HG03095 (cell line): Measurements from ENCODE around the gene GPR132.
"Not testable (repeated sequence)": the region's sequence is repeated elsewhere in the genome, so short reads cannot be mapped to it uniquely, and the experiment has no call there.

Experiments
- ATAC-seq: cut with Tn5 transposase; IDR thresholded peaks from one replicate; pipeline ENCODE4 v1.9.1; 2021; ENCODE audit warnings: moderate library complexity; ENCODE audit not compliant: unreplicated experiment

The GPR132 gene

DNA sequence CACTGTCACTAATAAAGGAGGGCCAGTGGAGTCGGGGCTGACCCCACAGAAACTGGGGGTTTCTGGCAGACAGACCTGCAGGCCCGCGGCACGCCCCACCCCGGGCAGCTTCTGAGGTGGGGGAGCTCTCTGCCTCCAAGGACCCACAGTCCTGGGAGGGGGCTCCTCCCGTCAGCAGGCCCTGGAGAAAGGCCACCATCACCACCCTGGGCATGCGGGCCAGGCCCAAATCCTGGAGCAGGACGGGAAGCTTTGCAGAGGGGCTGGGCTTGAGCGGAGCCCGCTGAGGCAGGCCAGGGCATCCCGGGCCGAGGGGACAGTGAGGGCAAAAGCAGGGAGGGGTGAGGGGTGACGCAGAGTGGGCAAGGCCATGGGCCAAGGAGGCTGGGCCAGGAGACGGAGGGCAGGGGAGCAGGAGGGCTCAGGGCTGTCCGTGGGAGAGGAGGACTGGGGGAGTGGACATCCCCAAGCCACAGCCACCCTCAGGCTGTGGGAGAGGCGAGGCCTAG lies 11.1 kb upstream of the GPR132 start:
- no peak for ATAC-seq

DNA sequence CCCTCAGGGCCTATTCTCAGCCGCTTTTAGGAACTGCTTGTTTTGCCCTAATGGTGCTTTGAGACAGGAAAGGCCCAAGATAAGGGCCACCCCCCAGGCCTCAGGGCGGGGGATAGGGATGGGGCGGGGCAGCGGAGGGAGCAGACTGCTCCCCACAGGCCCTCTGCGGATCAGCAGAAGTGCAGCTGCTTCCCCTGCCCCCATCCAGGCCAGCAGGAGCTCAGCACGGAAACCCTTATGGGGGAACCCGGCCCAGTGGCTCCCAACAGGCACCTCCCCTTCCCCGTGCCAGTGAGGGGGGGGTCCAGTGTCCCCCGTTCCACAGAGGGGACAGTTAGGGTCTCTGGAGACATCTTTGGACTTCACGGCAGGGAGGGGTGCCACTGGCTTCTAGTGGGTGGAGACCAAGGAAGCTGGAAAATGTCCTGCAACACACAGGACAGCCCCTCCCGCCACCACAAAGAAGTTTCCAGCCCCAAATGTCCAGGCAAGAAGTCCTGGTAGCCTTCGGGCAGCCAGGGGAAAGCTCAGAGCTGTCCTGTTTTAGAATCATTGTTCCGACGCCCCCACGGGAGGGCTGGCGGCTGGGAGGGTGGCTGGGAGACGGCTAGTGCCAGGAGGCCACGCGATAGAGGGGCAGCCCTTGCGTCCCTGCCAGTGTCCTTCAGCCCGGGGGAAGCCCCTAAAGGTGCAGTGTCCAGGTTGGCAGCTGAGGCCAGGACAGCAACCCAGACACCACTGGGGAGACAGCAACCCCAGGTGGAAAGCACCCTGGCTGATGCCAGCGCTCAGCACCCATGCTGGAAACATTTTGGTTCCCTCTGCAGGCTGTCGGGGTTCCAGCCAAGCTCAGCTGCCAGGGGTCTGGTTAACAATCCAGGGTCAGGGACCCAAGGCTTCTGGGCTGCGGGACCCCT lies 10.4 kb upstream of the GPR132 start:
- no peak for ATAC-seq

DNA sequence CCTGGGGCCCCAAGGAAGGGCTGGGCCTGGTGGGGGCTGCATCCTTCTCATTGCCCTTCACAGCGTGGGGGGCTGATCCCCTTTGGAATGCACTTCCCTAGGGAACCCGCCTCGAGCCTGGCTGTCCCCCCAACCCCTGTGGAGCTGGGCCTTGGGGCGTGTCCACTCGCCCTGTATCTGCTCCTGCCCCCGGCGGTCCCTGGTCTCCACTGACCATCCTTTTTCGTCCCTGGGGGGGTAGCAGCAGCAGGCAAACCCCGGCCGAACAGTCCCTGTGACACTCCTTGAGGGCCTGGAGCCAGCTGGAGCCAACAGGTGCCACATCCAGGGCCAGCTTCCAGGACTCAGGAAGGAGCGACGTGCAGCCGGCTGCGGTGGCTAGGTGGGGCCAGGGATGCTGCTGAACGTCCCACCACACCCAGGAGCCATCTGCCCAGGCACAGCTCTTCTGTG lies 9.4 kb upstream of the GPR132 start:
- no peak for ATAC-seq

DNA sequence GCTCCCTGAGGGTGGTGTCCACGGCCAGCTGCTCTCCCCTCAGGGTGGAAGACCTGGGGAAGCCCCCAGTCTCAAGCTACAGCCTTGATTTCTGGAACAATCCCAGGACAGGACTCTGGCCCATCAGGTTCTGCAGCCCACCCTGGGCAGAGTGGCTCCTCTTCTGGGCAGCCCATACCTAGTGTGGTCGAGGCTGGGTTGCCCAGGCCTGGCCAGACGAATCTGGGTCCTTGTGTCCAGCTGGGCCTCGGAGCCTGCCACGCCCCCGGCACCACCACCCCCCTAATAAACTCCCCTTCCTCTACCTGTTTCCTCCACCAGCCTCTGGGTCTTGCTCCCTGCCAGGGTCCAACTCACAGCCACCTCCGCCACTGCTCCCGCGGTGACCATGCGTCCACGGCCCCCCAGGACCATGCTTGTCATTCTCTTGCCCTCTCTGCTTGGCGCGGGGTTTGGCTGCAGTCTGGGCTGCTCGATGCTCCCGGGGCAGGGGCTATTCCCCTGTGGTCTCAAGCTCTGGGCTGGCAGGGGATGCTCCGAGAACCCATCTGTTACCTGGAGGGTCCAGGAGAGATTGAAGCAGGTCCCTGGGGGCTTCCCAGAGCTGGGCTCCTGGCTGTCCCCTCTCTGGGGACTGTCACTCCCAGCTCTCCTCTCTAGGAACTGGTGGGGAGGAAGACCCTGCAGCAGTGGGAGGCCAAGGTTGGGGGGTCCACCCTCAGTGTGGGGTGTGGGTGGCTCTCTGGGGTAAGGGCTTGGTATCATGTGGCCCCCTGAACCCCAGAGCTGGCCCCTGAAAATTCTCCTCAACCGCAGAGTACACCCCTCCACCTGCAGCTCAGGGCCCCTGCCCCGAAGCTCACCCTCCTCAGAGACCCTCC lies 8.7 kb upstream of the GPR132 start:
- ATAC-seq = no peak

DNA sequence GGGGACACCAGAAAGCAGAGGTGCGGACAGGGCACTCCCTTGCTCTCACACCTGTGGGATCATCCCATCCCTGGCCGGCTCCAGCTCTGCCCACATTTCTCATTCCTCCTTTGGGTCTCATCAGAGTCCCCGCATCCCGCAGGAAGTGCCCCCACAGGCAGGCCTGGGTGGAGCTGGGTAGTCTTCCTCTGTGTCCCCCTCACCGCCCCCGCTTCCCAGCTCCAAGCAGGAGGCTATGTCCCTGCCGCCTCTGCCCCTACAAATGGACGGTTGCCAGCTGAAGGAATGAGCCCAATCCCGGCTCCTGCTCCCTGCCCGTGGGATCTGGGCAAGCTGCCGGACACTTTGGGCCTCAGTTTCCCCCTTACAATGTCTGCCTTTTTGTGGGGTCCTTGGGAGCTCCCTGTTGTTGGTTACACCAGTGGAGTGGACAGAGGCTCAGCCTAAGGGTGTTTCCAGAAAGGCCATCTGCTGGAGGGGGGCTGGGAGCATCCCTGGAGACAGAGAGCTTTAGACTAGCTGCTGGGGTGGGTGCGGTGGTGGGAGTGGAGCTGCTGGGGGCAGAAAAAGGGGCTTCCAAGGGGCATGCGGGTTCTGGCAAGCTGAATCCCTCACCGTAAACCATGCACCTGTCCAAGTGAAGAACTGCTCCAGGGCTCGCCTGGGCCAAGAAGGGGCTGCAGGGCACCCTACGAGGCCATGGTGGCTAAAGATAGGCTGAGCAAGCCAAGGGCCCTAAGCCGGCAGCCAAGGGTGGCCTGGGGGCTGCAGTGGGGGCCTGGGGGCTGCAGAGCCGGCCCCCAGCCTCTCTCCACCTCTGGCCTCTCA lies 7.9 kb upstream of the GPR132 start:
- ATAC-seq = no peak

DNA sequence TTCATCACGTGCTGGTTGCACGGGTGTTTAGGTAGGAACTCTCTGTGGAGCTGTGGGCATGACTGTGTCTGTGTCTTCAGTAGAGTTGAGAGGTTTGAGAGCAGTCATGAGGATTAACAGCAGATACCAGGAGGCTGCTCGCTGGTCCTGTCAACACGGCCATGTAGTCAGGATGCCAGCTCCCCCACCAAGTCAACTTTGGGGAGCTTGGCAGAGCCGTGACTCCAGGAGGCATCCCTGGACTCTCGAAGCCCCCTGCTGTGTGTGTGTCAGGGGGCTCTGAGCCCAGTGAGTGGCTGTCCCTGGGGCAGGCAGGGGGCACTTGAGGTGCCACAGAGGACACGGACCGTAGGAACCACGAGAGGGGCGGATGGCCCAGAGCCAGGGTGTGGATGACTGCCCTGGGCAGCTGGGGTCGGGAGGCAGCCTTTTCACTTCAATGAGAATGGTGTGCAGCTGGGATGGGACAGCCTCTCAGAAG lies 7.2 kb upstream of the GPR132 start:
- no peak for ATAC-seq

DNA sequence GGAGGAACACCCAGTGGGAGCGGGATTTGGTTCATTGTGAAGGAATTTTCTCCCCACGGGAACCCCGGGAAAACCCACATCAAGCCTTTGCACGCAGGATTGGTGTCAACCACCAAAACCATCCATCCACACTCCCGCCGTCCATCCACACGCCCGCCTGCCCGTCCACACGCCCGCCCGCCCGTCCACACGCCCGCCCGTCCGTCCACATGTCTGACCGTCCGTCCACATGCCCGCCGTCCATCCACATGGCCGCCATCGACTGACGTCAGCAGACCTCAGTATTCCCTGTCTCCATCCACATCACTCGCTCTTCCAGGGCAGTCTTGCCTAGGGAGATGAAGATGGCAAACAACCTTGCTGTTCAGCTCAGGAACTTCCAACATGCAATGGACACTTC lies 6.7 kb upstream of the GPR132 start:
- no peak for ATAC-seq

DNA sequence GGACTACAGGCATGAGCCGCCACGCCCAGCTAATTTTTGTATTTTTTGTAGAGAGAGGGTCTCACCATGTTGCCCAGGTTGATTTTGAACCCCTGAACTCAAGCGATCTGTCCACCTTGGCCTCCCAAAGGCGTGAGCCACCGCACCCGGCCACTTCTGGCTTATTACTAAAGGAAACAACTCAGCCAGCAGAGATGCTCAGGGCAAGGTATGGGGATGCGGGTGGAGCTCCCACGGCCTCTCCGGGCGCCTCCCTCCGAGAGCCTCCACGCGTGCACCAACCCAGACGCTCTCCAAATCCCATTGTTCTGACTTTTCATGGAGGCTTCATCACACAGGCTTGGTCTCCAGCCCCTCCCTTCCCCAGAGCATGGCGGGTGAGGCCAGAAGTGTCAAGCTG lies 6.1 kb upstream of the GPR132 start:
- ATAC-seq = no peak

DNA sequence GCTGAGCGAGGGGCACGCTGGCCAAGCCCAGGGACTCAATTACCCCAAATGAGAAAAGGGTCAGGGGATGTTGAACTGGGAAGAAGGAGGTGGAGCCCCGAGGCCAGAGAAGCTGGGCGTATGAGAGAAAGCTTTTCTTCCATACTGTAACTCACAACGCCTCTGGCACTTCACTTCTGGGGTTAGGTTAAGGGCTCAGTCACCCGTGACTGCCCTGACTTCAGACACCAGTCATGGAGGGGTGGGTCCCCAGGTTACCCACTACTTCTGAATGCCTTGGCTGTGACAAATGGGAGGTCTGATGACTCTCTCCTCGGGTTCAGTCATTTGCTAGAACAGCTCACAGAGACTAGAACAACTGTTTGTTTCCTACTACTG lies 5.5 kb upstream of the GPR132 start:
- no peak for ATAC-seq

DNA sequence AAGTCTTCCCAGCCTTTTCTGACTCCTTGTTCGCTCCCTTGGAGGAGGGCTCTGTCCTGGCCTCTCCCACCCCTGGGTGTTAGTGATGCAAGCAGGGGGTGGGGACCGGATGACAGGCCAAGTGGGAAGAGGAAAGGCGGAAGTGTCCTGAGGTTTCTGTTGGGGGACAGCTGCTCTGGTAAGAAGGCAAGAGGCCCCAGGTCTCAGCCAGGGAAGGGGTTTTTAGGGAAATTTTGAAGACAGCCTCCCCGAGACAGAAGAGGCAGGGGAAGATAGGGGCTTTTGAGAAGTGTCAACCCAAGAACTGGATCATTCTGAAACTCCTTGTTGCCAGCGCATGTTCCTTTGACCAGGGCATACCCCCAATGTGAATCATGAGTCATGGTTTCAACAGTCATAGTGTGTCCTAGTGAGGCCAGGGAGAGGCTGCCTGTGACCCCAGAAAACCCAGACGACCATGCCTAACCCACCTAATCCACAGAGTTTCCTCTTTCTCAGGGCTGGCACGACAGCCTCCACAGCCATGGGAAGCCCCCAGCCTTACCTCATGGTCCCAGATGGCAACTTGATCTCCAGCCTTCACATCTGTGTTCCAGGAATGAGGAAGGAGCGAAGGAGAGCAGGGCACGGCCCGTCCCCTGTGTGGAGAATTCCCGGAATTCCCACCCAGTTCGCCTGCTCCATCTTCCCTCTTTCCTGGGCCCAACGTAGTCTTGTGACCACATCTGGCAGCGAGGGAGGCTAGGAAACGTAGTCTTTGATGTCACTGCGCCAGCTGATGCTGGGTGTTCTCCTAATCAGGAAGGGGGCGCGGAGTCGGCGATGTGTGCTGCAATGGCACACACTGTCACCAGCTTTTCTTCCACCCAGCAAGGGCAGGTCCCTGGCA lies 4.9 kb upstream of the GPR132 start:
- ATAC-seq = peak; percentile 35

DNA sequence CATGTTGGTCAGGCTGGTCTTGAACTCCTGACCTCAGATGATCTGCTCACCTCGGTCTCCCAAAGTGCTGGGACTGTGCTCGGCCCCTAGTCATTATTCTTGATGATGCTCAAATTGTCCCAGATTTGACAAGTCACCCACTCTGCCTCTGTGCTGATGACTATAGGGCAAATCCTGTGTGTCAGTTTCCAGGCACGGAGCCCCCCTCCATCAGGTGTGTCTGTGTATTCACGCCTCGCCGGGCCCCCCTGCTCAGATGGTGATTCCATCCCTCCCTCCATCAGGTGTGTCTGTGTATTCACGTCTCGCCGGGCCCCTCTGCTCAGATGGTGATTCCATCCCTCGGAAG lies 4.3 kb upstream of the GPR132 start:
- ATAC-seq = no peak

DNA sequence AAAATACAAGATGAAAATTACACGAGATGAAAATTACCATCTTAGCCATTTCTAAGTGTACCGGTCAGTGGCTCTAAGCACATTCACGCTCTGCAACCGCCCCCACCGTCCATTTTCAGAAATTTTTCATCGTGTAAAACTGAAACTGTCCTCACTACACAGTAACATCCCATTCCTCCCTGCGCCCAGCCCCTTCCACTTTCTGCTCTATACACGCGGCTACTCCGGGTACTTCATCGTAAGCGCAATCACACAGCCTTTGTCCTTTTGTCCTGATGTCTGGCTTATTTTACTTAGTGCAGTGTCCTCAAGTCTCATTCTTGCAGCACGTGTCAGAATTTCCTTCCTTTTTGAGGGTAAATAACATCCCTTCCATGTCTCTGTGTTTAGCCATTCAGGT lies 3.6 kb upstream of the GPR132 start:
- no peak for ATAC-seq

DNA sequence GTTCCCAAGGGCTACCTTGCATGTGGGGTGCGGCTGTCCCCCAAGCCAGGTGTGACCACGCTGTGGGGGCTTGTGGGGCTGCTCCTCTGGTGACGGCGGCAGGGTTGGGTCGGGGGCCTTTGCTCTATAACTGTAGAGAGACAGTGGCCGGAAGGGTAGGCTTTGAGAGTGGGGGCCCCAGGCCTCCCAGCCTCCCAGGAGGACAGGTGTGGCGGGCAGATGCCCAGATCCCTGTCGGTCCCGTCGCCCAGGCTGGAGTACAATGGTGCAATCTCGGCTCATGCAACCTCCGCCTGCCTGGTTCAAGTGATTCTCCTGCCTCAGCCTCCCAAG lies 2.7 kb upstream of the GPR132 start:
- no peak for ATAC-seq

DNA sequence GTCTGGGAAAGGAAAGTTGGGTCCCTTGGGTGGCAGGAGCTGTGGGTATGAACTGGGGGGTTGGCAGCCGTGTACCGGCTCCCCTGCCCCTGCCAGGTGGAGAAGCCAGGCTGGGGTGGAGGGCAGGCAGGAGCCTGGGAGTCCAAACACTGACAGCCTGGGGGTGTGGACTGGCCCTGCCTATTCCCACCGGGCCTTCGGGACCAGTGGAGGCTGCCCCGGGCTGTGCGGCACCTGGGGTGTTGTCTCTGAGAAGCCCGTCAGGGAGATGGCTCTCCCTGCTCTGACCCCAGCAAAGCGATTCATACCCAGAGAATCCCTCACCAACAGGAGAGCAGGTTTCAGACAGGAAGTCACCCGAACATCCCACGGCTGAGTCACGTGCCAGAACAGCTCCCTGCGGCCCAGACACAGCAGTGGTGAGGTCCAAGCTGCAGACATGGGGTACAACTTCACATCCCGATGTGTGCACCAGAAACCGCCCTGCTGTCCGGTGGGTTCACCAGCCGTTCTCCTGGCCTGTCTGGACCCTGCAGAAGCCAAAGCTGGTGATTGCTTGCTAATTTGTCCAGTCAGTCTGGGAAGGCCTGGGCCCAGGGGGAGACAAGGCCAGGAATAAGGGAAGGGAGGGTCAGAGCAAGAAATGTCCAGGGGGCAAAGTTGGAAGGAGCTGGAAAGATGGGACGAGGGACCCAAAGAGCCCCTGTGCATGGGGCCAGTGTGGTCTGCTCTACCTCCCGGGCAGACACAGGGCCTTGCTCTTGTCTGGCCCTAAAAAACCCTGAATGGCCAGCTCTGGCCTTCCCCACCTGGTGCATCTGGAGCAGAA lies 2.1 kb upstream of the GPR132 start:
- ATAC-seq = no peak

DNA sequence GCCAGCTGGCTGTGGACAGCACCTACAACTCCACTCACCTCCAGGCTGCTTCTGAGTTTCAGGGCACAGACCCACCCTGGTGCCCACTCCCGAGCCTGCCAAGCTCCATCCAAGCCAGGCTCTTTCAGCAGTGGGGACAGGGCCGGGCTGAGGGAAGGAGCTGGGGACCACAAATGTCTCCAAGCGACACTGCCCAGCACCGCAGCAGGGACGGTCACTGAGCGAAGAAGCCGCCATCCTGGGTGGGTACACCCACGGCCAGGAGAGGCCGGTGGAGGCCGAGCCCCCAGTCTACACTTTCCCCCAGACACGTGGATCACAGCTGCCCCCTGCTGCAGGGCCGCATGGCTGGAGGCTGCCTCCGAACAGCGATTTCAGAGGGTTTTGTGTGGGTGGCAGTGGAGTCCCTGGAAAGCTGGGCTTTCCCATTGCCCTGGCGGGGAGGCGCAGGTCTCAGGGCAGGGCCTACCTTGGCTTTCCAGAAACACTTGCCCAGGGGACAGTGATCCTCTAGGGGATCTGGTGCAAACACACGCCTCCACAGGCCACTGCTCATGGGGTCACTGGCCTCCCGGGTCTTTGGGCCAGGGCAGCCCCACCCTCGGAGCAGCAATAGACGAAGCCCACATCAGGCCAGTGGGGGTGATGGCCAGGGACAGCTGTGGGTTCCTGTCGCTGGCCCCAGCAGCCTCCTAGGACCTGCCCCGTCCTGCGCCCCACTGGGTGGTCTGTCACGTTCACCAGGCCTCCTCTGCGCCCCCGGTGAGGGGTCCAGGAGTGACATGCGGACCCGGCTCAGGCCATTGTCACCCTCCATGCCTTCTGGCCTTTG lies 1.2 kb upstream of the GPR132 start:
- no peak for ATAC-seq

DNA sequence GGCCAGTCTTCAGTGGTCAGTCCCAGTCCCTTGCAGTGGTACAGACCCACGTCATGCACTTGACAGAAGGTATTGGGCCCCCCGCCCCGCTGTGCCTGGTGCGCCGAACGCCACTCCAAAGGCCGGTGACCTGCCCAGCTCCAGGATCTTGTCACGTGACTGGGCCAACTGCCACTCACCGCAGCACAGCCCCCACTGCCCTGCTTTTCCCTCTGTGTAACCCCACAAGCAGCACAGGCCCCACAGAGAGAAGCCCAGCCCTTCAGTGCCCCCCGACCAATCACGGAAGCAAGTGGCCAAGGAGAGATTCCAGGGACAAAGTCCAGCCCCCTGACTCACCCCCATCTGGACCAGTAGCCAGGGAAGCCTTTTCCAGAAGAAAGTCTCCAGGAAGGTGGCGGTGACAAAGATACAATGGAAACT lies 498 bp downstream of the GPR132 start:
- ATAC-seq = no peak

DNA sequence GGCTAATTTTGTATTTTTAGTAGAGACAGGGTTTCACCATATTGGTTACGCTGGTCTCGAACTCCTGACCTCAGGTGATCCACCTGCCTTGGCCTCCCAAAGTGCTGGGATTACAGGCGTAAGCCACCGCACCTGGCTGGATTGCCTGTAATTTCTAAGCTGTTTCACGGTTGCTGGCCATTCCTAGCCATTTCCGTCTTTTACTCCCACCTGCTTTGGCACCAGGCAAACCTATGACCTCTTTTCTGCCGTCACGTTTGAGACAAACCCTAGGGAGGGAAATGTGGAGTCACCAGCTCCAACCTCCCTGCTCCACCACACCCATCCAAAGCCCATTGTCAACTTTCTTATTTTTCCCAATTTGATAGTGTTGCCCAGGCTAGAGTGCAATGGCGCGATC lies 1.2 kb downstream of the GPR132 start:
- no peak for ATAC-seq

DNA sequence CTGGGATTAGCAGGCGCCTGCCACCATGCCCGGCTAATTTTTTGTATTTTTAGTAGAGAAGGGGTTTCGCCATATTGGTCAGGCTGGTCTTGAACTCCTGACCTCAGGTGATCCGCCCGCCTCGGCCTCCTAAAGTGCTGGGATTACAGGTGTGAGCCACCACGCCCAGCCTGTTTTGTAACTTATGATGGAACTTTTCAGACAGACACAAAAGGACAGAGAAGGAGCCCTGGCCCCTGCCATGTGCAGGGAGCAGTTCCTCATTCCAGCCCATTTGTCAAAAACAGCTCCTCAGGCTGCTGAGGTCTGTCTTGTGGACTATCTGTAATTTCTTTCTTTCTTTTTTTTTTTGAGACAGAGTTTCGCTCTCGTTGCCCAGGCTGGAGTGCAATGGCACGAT lies 1.7 kb downstream of the GPR132 start:
- not testable (repeated sequence) for ATAC-seq
